Fibroblast of lung (primary cell): ENCODE results near the gene FUBP3.

ENCODE experiments used
- EZH2 ChIP-seq: IDR thresholded peaks from 2 replicates; pipeline ENCODE4 v1.5.1; 2012; ENCODE audit warnings: low read length, control low read depth, mild to moderate bottlenecking; ENCODE audit errors: missing control alignments
- TF ChIP-seq, protein P1 (sequence below), 2 donors: IDR thresholded peaks in 1 of 2; conservative IDR thresholded peaks in 1 of 2; 1 replicate in 1 of 2; 2 replicates in 1 of 2; pipeline ENCODE4 v1.5.1; 2011 to 2012; ENCODE audit warnings: low read length in 2 of 2, control low read depth in 1 of 2, inconsistent platforms in 1 of 2, low read depth in 1 of 2, mild to moderate bottlenecking in 1 of 2

DNA sequence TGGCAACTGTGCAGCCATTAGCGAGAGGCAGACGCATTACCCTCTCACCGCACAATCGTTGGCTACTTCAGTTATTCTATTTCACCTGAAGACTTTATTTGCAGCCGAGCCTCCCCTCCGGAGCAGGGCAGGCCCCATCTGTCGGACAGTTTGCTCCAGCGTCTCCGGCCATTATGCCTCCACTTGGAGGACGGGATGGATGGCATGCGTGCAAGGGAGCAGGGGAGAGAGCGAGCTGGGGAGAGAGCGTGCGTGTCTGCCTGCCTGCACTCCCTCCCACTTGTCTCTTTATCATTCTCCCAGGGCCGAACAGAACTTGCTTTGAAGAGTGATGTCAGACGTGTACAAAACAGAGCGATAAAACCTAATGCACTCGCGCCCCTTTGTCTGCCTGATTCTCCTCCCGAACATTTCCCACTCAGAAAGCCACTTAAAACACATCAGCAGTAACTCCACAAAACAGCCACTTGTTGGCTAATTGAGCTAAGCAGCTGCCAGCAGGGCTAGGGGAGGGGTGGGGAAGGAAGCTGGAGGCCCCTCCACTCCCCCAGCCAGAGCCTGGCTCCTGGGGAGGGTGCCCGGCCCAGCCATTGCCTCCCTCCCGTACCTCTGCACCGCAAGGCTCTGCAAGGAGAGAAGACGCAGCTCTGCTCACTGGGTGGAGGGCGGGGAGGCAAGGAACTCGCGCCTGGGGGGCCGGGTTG lies 43.4 kb upstream of the FUBP3 start:
- TF ChIP-seq, protein P1, sequence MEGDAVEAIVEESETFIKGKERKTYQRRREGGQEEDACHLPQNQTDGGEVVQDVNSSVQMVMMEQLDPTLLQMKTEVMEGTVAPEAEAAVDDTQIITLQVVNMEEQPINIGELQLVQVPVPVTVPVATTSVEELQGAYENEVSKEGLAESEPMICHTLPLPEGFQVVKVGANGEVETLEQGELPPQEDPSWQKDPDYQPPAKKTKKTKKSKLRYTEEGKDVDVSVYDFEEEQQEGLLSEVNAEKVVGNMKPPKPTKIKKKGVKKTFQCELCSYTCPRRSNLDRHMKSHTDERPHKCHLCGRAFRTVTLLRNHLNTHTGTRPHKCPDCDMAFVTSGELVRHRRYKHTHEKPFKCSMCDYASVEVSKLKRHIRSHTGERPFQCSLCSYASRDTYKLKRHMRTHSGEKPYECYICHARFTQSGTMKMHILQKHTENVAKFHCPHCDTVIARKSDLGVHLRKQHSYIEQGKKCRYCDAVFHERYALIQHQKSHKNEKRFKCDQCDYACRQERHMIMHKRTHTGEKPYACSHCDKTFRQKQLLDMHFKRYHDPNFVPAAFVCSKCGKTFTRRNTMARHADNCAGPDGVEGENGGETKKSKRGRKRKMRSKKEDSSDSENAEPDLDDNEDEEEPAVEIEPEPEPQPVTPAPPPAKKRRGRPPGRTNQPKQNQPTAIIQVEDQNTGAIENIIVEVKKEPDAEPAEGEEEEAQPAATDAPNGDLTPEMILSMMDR (conservative IDR thresholded peaks at IDR 0.05 in 1 of 2, IDR thresholded peaks at IDR 0.05 in 1 of 2; ENCODE audit: low read depth in 1 of 2, low read length in 2 of 2) = no peak
- no peak for TF ChIP-seq EZH2
